K562 (cell line): ENCODE results near the gene GRM3. TPM values are rescaled to one million over a fixed set of nuclear protein-coding genes. Genes with fewer than 3 reads are reported as not detected.

Source experiments
- ASH1L ChIP-seq: fragments of 450-650 bp; IDR thresholded peaks from 2 replicates; pipeline ENCODE4 v1.6.1; 2018; ENCODE audit warnings: borderline replicate concordance, mild to moderate bottlenecking, low read depth; ENCODE audit not compliant: partially characterized antibody
- C11orf30 ChIP-seq: fragments of 450-650 bp; IDR thresholded peaks from 2 replicates; pipeline ENCODE4 v1.6.1; 2016; ENCODE audit warnings: low read depth, mild to moderate bottlenecking
- CBX1 ChIP-seq: sonication (generic); IDR thresholded peaks from 2 replicates; pipeline ENCODE4 v1.6.1; 2016; ENCODE audit warnings: antibody characterized with exemption, low read depth, mild to moderate bottlenecking
- ELF4 ChIP-seq: fragments of 450-650 bp; formaldehyde crosslinking; IDR thresholded peaks from 2 replicates; pipeline ENCODE4 v1.4.0; 2022; ENCODE audit warnings: missing genetic modification characterization
- KLF16 ChIP-seq: IDR thresholded peaks from 2 replicates; pipeline ENCODE4 v1.6.1; 2016; ENCODE audit warnings: antibody characterized with exemption
- MBD2 ChIP-seq: sonication (generic); IDR thresholded peaks from 2 replicates; pipeline ENCODE4 v1.6.1; 2016; ENCODE audit warnings: low read depth, borderline replicate concordance
- POLR3A ChIP-seq: IDR thresholded peaks from 2 replicates; pipeline ENCODE4 v1.6.1; 2011; ENCODE audit warnings: borderline replicate concordance, mild to moderate bottlenecking, moderate library complexity; ENCODE audit not compliant: insufficient read length, insufficient read depth; ENCODE audit errors: extremely low read depth
- PYGO2 ChIP-seq: fragments of 450-650 bp; IDR thresholded peaks from 2 replicates; pipeline ENCODE4 v1.6.1; 2016; ENCODE audit warnings: mild to moderate bottlenecking, missing genetic modification characterization, moderate library complexity, missing compliant biosample characterization
- RFX5 ChIP-seq: IDR thresholded peaks from 2 replicates; pipeline ENCODE4 v1.6.1; 2011; ENCODE audit warnings: low read depth, mild to moderate bottlenecking, improper control_type of control experiment, low read length
- U2AF1 ChIP-seq: fragments of 200-400 bp; formaldehyde crosslinking; optimal IDR thresholded peaks from 2 replicates; pipeline ENCODE3; 2017; ENCODE audit warnings: mild to moderate bottlenecking, low read depth, low read length, moderate library complexity
- ZBED1 ChIP-seq: IDR thresholded peaks from 2 replicates; pipeline ENCODE4 v1.6.1; 2014
- ZBTB7A ChIP-seq: IDR thresholded peaks from 2 replicates; pipeline ENCODE4 v1.6.1; 2011; ENCODE audit warnings: low read depth, mild to moderate bottlenecking, low read length, moderate library complexity, borderline replicate concordance; ENCODE audit not compliant: control insufficient read depth
- ZNF668 ChIP-seq: fragments of 250-450 bp; sonication (Bioruptor Pico); IDR thresholded peaks from 2 replicates; pipeline ENCODE4 v1.8.0; 2022; ENCODE audit warnings: mild to moderate bottlenecking, inconsistent platforms
- polyA plus RNA-seq, 8 experiments: library from polyadenylated mRNA; depleted of rRNA in 4 of 8; stranded (reverse) in 5 of 8; unstranded in 3 of 8; fragments of >200 nt; fragmentation: Nextera tagmentation in 2 of 8; fragmentation: Illumina TruSeq in 1 of 8; extraction: Ambion mirVana in 2 of 8; extraction: Trizol in 1 of 8; gene quantifications; 2 replicates each; pipeline versions ENCODE4 v1.2.1 to v1.2.3, GENCODE V29; 2011 to 2014; ENCODE audit warnings: inconsistent platforms in 1 of 8, missing spikeins in 1 of 8
- total RNA-seq, 7 experiments: library from RNA; depleted of rRNA in 6 of 7; stranded (reverse); fragments of >200 nt in 6 of 7; fragmentation: Illumina TruSeq in 2 of 7; extraction: Trizol in 2 of 7; gene quantifications; 2 replicates each; pipeline versions ENCODE4 v1.2.1 to v1.2.3, GENCODE V29; 2011 to 2021; ENCODE audit warnings: low replicate concordance in 1 of 7
- TF ChIP-seq, protein P1 (sequence below), 2 experiments: fragments of 450-650 bp; IDR thresholded peaks; 2 replicates each; pipeline ENCODE4 v1.6.1; 2018; ENCODE audit warnings: mild to moderate bottlenecking in 2 of 2, low read depth in 1 of 2; ENCODE audit not compliant: partially characterized antibody in 2 of 2
- TF ChIP-seq, protein P2 (sequence below), 3 experiments: IDR thresholded peaks in 2 of 3; conservative IDR thresholded peaks in 1 of 3; 2 replicates each; pipeline ENCODE4 v1.5.1; 2011 to 2012; ENCODE audit warnings: low read length in 3 of 3, mild to moderate bottlenecking in 3 of 3, control low read depth in 2 of 3, improper control_type of control experiment in 1 of 3, inconsistent platforms in 1 of 3, low read depth in 1 of 3, mixed read lengths in 1 of 3, moderate library complexity in 1 of 3; ENCODE audit not compliant: insufficient read depth in 2 of 3
- TF ChIP-seq, protein P3 (sequence below), 2 experiments: fragments of 450-650 bp in 1 of 2; sonication (generic) in 1 of 2; formaldehyde crosslinking in 1 of 2; IDR thresholded peaks in 1 of 2; conservative IDR thresholded peaks in 1 of 2; 2 replicates each; pipeline versions ENCODE4 v1.6.1 to v1.8.1; 2016 to 2023; ENCODE audit warnings: mild to moderate bottlenecking in 2 of 2, moderate library complexity in 2 of 2, inconsistent platforms in 1 of 2, missing genetic modification reagents in 1 of 2
- TF ChIP-seq, protein P4 (sequence below): IDR thresholded peaks from 2 replicates; pipeline ENCODE4 v1.6.1; 2016; ENCODE audit warnings: missing genetic modification characterization, missing compliant biosample characterization

Gene GRM3
- total and polyA plus RNA-seq, 9 of the 15 experiments (the other 6 are each of a cell fraction or from before 2014, with no cell fraction given) = 0.03 to 0.08 (median 0.03) TPM; not detected in 6

- TF ChIP-seq RFX5 (no peak), ZNF668 (CRISPR knock-in tag) (no peak), ZBTB7A (no peak), PYGO2 (tag) (no peak), POLR3A (no peak), ASH1L (peak; percentile 21), CBX1 (no peak), ZBED1 (no peak), U2AF1 (peak; percentile 6), KLF16 (no peak), MBD2 (no peak), ELF4 (0 out of 2 replicates have a peak, but pooled peaks have one; percentile 21), C11orf30 (peak; percentile 49; the same call in 1 of the 2 replicates)
- TF ChIP-seq, protein P1, sequence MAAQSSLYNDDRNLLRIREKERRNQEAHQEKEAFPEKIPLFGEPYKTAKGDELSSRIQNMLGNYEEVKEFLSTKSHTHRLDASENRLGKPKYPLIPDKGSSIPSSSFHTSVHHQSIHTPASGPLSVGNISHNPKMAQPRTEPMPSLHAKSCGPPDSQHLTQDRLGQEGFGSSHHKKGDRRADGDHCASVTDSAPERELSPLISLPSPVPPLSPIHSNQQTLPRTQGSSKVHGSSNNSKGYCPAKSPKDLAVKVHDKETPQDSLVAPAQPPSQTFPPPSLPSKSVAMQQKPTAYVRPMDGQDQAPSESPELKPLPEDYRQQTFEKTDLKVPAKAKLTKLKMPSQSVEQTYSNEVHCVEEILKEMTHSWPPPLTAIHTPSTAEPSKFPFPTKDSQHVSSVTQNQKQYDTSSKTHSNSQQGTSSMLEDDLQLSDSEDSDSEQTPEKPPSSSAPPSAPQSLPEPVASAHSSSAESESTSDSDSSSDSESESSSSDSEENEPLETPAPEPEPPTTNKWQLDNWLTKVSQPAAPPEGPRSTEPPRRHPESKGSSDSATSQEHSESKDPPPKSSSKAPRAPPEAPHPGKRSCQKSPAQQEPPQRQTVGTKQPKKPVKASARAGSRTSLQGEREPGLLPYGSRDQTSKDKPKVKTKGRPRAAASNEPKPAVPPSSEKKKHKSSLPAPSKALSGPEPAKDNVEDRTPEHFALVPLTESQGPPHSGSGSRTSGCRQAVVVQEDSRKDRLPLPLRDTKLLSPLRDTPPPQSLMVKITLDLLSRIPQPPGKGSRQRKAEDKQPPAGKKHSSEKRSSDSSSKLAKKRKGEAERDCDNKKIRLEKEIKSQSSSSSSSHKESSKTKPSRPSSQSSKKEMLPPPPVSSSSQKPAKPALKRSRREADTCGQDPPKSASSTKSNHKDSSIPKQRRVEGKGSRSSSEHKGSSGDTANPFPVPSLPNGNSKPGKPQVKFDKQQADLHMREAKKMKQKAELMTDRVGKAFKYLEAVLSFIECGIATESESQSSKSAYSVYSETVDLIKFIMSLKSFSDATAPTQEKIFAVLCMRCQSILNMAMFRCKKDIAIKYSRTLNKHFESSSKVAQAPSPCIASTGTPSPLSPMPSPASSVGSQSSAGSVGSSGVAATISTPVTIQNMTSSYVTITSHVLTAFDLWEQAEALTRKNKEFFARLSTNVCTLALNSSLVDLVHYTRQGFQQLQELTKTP (IDR thresholded peaks at IDR 0.05; ENCODE audit: low read depth in 1 of 2, partially characterized antibody in 2 of 2) = no peak
- TF ChIP-seq, protein P2, sequence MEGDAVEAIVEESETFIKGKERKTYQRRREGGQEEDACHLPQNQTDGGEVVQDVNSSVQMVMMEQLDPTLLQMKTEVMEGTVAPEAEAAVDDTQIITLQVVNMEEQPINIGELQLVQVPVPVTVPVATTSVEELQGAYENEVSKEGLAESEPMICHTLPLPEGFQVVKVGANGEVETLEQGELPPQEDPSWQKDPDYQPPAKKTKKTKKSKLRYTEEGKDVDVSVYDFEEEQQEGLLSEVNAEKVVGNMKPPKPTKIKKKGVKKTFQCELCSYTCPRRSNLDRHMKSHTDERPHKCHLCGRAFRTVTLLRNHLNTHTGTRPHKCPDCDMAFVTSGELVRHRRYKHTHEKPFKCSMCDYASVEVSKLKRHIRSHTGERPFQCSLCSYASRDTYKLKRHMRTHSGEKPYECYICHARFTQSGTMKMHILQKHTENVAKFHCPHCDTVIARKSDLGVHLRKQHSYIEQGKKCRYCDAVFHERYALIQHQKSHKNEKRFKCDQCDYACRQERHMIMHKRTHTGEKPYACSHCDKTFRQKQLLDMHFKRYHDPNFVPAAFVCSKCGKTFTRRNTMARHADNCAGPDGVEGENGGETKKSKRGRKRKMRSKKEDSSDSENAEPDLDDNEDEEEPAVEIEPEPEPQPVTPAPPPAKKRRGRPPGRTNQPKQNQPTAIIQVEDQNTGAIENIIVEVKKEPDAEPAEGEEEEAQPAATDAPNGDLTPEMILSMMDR (IDR thresholded peaks at IDR 0.05 in 2 of 3, conservative IDR thresholded peaks at IDR 0.05 in 1 of 3; ENCODE audit: insufficient read depth in 2 of 3, low read depth in 1 of 3, low read length in 3 of 3) = peak; percentile 43 to 74 (median 62); a peak in 5 of 6 replicates
- TF ChIP-seq, protein P3, sequence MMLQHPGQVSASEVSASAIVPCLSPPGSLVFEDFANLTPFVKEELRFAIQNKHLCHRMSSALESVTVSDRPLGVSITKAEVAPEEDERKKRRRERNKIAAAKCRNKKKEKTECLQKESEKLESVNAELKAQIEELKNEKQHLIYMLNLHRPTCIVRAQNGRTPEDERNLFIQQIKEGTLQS (IDR thresholded peaks at IDR 0.05) = no peak
- TF ChIP-seq, protein P3 (CRISPR knock-in tag; conservative IDR thresholded peaks at IDR 0.05) = no peak
- TF ChIP-seq, protein P4, sequence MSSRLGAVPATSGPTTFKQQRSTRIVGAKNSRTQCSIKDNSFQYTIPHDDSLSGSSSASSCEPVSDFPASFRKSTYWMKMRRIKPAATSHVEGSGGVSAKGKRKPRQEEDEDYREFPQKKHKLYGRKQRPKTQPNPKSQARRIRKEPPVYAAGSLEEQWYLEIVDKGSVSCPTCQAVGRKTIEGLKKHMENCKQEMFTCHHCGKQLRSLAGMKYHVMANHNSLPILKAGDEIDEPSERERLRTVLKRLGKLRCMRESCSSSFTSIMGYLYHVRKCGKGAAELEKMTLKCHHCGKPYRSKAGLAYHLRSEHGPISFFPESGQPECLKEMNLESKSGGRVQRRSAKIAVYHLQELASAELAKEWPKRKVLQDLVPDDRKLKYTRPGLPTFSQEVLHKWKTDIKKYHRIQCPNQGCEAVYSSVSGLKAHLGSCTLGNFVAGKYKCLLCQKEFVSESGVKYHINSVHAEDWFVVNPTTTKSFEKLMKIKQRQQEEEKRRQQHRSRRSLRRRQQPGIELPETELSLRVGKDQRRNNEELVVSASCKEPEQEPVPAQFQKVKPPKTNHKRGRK (tag) = peak; percentile 98
Observed at GRCh38 chr7:86904949-86905834, 261.5 kb downstream of the GRM3 start (continued).
